Stimulated activated CD4-positive, alpha-beta T cell treated with anti-CD3 and anti-CD28 coated beads, TNF-alpha, amount 100 ng/mL, for 48 hours (primary cell): Measurements from ENCODE around the gene NUDT16.
"Not testable (repeated sequence)": the region's sequence is repeated elsewhere in the genome, so short reads cannot be mapped to it uniquely, and the experiment has no call there.

ENCODE experiments used
- DNase-seq, 3 donors: peaks; one replicate each; pipeline ENCODE4 v3.0.0-alpha.2; 2020; ENCODE audit warnings: low read depth in 3 of 3

Gene NUDT16

GRCh38 chr3:131381445-131382291 is at the start of gene NUDT16:
NUDT16 (plus strand) TSS chr3:131381774; CDS start chr3:131381805, 31 bp downstream.
- DNase-seq: peak; percentile 91 to 96 (median 94)

DNA sequence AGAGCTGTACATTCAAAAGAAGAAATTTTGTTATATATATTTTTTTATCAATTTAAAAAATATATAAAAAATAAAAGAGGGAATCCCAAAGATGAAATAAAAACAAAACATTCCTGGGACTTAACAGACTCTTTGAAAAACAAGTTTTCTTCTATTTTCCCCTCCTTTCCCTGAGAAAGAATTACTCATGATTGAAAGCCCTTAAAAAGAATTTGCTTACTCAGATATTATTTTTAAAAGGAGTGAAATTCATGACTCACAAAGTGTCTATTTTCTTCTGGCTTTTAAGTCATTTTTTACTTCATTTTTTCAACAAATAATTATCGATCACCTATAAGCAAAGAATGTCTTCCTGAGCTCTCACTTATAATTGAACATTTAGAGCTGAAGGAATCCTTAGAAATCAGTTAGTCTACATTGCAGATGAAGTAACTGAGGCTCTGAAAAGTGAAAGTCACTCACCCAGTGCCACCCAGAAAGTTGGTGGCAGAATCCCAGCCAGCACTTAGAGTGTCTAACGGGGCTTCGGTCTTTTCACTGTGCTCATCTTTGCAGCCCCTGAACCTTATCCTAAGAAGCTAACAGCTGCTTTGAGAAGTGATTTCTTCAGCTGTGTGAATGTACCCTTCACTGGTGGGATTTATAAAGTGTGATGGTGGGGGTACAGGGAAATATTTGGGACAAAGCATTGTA is 42.5 kb upstream of the NUDT16 start:
- DNase-seq: no peak

DNA sequence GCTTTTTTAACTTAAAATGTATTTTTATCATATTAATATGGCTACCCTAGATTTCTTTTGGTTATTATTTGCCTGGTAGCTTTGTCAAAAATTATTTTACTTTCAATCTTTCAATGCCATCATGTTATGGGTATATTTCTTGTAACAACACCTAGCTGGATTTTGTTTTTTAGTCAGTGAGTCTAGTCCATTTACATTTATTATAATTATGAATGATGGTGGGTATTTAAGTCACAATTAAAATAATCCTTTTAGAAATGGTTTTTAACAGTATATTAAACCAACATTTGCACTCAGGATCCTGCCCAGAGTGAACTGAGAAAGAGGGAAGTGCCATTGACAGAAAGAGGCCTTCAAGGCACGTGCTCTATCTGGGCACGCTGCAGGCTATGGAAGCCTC is 39.8 kb upstream of the NUDT16 start:
- DNase-seq: no peak

DNA sequence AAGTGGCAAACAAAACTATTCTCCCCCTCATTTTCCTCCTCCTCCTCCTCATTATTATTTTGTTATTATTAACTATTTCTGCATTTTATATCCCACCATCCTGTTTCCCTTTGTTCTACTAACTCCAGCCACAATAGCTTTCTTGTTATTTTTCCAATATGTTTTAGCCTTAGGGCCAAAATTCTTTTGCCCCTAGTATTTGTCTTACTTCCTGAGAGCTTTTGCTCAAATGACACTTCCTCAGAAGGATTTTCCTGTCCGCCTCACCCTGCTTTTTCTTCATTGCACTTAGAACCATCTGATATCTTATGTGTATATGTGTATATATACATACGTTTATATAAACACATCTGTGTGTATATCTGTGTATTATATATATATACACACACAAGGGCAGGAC is 32.7 kb upstream of the NUDT16 start:
- DNase-seq: no peak

DNA sequence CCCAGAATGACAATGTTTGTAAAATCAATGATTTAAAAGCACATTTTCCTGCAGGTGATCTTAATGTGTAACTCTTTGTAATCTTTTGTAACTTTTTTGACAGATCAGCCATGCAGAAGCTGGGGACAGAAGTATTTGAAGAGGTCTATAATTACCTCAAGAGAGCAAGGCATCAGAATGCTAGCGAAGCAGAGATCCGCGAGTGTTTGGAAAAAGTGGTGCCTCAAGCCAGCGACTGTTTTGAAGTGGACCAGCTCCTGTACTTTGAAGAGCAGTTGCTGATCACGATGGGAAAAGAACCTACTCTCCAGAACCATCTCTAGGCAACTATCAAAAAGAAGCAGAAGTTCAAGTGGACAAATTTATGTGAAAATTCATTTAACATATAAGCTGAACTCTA is 32.1 kb upstream of the NUDT16 start:
- no peak for DNase-seq

DNA sequence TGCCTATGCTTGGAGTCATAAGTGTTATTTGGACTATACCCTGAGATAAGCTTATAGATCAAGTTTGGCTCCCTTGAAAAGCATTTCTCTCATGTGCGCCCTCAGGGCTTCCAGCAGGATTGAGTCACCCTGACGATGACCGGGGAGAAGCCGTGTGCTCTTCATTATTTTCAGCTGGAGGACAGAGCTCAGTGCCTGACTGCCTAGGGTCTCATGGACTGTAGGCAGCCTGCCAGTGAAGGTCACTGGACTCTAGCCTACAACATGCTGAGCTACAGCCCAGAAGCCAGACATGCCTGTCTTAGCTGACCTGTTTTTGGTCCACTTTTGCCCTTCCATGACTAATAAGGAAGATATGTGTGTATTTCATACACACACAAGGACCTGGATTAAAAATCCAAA is 31.6 kb upstream of the NUDT16 start:
- no peak for DNase-seq

- DNase-seq: no peak
Observed at GRCh38 chr3:131350506-131350905, 31.1 kb upstream of the NUDT16 start.

DNA sequence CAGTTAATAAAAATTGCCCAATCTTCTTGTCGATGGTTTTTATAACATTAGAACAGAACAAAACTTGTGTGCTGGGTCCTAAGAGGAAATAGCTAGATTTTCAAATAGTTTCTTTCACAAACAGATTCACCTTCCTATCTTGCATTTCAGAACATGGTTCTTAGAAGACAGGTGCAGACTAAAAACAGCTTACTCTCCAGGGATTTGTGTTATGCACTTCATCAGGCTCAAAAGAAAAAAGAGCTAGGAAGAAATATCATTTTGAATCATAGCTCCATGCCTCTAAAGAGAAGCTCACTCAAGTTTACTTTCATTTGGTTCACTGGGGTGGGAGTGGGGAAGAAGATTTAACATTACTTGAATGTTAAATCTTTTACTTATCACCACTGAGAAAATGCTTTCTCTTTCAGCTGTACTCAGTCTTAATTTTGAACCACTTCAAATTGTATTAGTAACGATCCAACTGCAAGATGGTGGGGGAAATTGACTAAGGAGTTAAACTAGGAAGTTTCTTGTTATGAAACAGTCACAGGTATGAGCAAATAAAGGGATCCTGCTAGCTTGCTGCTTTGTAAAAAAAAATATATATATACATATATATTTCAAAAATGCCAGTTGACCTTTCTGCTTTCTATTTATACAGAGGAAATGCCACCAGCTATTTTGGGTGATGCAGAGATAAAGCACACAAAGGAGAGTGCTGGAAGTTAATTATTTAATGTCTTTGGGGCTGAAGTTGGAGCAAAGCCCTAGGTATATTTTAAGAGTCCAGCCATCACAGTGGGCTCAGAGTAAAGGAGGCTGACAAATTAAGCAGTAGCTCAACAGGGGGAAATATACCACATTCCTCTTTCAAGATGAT is 28.3 kb upstream of the NUDT16 start:
- no peak for DNase-seq

DNA sequence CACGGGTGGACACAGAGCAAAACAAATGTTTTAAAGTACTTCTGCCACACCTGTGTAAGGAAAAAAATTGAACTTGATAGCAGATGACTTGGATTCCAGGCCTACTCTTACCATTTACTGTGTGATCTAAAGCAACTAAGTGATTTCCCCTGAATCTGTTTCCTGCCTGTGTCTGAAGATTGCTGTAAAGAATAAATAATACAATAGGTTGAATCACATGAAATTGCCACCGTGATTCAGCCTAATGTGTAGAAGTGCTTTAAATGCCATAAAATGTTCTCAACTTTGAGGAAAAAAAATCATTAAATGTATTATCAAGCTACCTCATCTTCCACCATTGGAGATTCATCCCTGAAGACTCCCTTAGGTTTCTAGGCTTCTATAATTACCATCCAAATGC is 27.6 kb upstream of the NUDT16 start:
- DNase-seq: no peak

DNA sequence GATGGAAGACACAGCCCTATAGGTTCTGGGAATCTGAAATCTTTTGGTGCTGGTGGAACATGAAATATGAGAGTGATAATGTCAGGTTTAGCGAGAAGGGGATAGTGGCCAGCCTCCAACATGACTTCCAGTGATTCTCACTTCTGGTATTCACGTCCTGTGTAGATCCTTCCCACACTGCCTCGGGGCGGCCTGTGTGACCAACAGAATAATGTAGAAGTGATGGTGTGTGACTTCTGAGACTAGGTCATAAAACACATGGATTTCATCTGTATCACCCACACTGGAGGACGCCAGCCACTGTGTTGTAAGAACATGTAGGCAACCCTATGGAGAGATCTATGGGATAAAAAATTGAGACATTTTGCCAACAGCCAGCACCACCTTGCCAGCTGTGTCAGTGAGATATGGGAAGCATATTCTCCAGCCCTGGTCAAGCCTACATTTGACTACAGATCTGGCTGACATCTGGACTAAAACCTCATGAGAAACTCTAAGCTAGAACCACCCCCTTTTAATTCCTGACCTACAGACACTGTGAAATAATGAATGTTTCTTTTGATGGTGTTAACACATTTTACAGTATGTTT is 25.5 kb upstream of the NUDT16 start:
- no peak for DNase-seq

DNA sequence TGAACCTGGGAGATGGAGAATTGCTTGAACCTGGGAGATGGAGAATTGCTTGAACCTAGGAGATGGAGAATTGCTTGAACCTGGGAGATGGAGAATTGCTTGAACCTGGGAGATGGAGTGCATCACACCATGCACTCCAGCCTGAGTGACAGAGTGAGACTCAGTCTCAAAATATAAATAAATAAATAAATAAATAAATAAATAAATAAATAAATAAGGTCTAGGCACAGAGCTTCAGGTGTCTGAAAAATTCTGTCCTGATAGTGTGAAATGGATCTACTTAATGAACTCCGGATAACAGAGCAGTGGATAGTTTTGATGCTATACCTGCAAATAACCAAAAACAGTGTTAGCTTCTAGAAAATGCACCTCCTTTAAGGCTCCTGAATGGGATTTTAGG is 24.3 kb upstream of the NUDT16 start:
- no peak for DNase-seq

- DNase-seq: no peak
Observed at GRCh38 chr3:131360191-131360755, 21.3 kb upstream of the NUDT16 start.

DNA sequence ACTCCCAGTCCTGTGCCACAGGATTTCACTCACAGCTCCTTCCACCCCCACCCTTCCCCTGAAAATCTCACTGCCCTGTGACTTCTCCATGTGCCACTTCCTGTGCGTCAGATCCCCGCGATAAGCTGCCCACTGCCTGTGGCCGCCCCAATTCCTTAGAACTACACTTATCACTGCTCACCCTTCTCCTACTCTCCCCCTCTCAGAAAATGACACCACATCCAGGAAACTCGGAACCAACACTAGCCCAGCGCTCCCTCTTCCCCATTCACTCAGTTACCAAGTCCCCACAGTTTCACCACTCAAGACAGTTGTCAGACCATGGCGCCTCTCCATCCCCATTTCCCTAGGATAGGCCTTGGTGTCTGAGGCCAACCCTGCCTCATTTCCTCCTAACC is 20.5 kb upstream of the NUDT16 start:
- DNase-seq: not testable (repeated sequence)

DNA sequence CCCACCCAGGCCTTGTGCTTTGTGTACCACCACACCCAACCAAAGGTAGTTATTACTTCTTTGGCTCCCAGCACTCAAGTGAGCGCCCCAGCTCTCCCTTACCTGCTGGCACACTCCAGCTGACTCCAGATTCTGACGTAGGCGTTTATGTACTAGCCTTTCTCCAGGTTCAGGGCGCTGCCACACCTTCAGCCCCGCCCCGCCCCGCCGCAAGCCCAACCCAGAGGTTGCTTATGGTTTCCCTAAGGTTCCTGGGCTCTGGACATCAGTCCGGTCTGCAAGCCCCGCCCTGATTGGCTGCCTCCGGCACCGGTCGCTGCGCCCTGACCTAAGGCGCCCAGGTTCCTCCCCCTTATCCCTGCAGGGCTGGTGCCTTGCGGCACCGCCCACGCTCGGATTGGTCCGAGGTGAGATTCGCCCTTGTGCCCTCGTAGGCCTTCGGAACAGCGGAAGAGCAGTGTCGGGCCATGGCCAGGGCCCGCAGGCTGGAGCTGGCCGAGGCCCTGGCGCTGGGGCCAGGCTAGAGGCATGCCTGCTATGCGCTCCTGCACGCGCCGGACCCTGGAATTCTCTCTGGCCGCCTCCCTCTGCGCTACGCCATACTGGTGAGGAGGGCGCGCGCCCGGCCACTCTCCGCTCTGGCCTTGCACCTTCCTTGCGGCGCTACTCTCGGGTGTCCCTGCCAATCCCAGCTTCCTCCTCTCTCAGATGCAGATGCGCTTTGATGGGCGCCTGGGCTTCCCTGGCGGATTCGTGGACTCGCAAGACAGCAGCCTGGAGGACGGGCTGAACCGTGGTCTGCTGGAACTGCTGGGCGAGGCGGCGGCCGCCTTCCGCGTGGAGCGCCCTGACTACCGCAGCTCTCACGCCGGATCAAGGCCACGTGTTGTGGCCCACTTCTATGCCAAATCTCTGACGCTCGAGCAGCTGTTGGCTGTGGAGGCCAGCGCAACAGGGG is 19.8 kb upstream of the NUDT16 start:
- peak in 1 of 3 donors; percentile 3 for DNase-seq

- DNase-seq: no peak
Observed at GRCh38 chr3:131363275-131363674, 18.3 kb upstream of the NUDT16 start.

DNA sequence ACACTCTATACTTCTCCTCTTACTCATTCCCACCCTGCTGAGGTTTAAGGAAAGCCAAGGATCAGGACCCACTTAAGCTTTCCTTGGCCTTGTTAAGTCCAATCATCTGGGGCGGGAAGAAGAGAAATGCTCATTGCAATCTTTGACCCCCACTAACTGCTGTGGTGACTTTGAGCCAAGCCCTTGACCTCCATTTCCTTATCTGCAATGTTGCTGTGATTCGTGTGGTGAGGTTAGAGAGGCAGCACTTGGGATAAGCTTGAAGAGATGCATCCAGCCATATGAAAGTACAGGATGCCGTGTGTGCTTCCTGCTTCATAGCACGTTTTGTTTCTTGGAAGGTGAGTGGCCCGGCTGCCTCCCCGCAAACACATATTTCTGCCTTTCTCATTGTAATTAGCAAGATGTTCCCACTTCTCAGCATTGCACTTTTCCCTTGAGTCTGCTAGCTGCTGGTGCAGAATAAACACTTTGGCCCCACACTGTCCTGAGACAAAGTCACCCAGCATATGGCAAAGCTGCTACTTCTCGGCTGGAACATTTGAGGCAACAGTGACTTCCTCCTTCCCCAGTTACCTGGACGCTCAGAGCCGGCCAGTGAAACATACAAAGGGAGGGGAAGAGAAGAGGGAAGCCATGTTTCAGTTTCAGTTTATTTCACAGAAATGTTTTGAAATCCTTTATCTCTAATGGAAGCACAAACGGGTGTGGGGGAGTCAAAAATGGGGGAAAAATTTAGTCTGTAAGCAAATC is 10.5 kb upstream of the NUDT16 start:
- no peak for DNase-seq

GRCh38 chr3:131371688-131372066 is 9.9 kb upstream of the NUDT16 start:
- no peak for DNase-seq

- no peak for DNase-seq
Observed at GRCh38 chr3:131374741-131375140, 6.8 kb upstream of the NUDT16 start.

DNA sequence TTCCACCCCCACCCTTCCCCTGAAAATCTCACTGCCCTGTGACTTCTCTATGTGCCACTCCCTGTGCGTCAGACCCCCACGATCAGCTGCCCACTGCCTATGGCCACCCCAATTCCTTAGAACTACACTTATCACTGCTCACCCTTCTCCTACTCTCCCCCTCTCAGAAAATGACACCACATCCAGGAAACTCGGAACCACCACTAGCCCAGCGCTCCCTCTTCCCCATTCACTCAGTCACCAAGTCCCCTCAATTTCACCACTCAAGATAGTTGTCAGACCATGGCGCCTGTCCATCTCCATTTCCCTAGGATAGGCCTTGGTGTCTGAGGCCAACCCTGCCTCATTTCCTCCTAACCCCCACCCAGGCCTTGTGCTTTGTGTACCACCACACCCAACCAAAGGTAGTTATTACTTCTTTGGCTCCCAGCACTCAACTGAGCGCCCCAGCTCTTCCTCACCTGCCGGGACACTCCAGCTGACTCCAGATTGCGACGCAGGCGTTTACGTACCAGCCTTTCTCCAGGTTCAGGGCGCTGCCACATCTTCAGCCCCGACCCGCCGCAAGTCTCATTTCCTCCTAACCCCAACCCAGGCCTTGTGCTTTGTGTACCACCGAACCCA is 641 bp upstream of the NUDT16 start:
- DNase-seq: not testable (repeated sequence)
